ENCODE results near the gene SMIM3.
"Not testable (repeated sequence)": the region's sequence is repeated elsewhere in the genome, so short reads cannot be mapped to it uniquely, and the experiment has no call there.

SMIM3 gene

GRCh38 chr5:150794927-150795326 is 16.4 kb downstream of the SMIM3 start:
- DNase-seq (ENCODE audit: low read depth) = no peak

- DNase-seq (ENCODE audit: low read depth) = no peak
Measured at GRCh38 chr5:150797384-150797783, 18.8 kb downstream of the SMIM3 start.

- no peak for DNase-seq (ENCODE audit: low read depth)
Measured at GRCh38 chr5:150801117-150801927, 22.8 kb downstream of the SMIM3 start.

DNA sequence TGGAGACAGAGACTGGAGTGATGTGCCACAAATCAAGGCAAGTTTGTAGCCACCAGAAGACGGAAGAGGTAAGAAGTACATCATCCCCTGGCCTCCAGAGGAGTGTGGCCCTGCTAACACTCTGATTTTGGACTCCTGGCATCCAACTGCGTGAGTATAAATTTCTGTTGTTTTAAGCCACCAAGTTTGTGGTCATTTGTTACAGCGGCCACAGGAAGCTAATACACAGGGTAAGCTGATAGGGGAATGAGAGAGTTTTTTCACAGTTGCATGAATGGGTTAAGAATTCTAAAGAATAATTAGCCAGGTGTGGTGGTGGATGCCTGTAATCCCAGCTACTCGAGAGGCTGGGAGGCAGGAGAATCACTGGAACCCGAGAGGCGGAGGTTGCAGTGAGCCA is 25.8 kb downstream of the SMIM3 start:
- DNase-seq (ENCODE audit: low read depth) = no peak

GRCh38 chr5:150809363-150809762 is 30.8 kb downstream of the SMIM3 start:
- no peak for DNase-seq (ENCODE audit: low read depth)

DNA sequence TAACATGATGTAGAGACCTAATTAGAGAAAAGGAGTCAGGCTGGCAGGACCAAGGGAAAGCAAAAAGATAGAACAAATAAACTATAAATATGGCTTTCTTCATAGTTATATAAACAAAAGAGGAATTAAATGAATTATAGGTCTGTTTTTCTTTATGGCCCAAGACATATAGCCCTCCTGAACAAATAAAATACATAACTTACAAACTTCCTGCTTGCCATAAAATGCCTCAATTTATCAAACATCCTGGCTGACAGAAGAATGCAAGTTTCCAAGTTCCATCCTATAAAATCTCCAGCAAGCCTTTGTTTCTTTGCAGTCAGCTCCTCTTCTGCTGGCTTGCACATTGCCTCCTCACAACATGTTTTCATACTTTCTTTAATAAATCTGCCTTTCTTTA is 36.5 kb downstream of the SMIM3 start:
- no peak for DNase-seq (ENCODE audit: low read depth)

GRCh38 chr5:150816946-150817345 is 38.4 kb downstream of the SMIM3 start:
- DNase-seq (ENCODE audit: low read depth) = no peak

GRCh38 chr5:150829744-150830143 is 51.2 kb downstream of the SMIM3 start:
- DNase-seq (ENCODE audit: low read depth) = no peak

- not testable (repeated sequence) for DNase-seq (ENCODE audit: low read depth)
Measured at GRCh38 chr5:150831821-150832220, 53.3 kb downstream of the SMIM3 start.

GRCh38 chr5:150836064-150836463 is 57.5 kb downstream of the SMIM3 start:
- DNase-seq (ENCODE audit: low read depth) = no peak

DNA sequence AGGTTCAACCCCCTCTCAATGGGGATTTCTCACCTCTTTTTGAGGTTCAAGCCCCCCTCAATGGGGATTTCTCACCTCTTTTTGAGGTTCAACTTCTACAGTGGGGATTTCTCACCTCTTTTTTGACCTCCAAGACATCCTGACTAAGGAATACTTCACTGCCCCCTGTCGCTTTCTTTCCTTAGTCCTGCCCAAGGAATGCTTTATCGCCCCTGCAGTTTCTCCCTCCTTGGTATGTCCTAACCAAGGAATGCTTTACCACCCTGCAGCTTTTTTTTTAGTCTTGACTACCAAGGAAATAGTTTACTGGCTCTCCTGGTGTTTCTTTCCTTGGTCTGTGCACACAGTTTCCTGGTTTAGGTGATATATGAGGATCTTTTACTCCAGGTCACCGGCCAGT is 58.1 kb downstream of the SMIM3 start:
- DNase-seq (ENCODE audit: low read depth) = no peak

DNA sequence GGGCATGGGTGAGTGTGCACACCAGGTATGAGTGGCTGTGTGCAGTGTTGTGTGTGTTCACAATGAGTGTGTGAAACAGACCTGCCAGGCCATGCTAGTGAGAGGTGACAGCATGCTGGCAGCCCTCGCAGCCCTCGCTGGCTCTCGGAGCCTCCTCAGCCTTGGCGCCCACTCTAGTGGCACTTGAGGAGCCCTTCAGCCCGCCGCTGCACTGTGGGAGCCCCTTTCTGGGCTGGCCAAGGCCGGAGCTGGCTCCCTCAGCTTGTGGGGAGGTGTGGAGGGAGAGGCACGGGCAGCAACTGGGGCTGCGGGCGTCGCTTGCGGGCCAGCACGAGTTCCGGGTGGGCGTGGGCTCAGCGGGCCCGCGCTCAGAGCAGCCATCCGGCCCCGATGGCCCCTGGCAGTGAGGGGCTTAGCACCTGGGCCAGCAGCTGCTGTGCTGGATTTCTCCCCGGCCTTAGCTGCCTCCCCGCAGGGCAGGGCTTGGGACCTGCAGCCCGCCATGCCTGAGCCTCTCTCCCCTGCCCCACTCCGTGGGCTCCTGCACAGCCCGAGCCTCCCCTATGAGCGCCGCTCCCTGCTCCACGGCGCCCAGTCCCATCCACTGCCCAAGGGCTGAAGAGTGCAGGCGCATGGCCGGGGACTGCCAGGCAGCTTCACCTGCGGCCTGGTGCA is 66.8 kb downstream of the SMIM3 start:
- DNase-seq (ENCODE audit: low read depth) = not testable (repeated sequence)

GRCh38 chr5:150846308-150846653 is 67.7 kb downstream of the SMIM3 start, which contains the start of gene IRGM:
Gene IRGM (plus strand): TSS chr5:150846521. CDS start chr5:150848124, 1,603 bp downstream.
- not testable (repeated sequence) for DNase-seq (ENCODE audit: low read depth)

Measured in activated T-cell treated with anti-CD3 and anti-CD28 coated beads for 1 hour (primary cell).